T-helper 17 cell (primary cell): ENCODE results near the gene PSG2. TPM values are rescaled to one million over a fixed set of nuclear protein-coding genes. Genes with fewer than 3 reads are reported as not detected.
"Not testable (repeated sequence)": the region's sequence is repeated elsewhere in the genome, so short reads cannot be mapped to it uniquely, and the experiment has no call there.

Experiments
- ATAC-seq: fragments of 150-1000 bp; cut with Tn5 transposase; 2 replicates; pipeline ENCODE4 v1.10.0; 2021; ENCODE audit warnings: mild to moderate bottlenecking, moderate library complexity
- DNase-seq, 3 donors: peaks; one replicate each; pipeline versions ENCODE4 v3.0.0 to v3.0.0-alpha.2; 2020 to 2021
- H3K9me3 ChIP-seq: one replicate; pipeline ENCODE4 v1.7.0; 2013; ENCODE audit warnings: low read length, mild to moderate bottlenecking; ENCODE audit not compliant: control insufficient read depth, poor library complexity, severe bottlenecking
- H3K27ac Mint-ChIP-seq: one replicate; pipeline ENCODE4 v1.8.0; 2022; ENCODE audit warnings: mild to moderate bottlenecking, moderate library complexity, mixed read lengths
- H3K27me3 Mint-ChIP-seq: one replicate; pipeline ENCODE4 v1.8.0; 2022; ENCODE audit warnings: mixed read lengths
- H3K36me3 Mint-ChIP-seq: one replicate; pipeline ENCODE4 v1.8.0; 2022; ENCODE audit warnings: low read depth, mixed read lengths
- H3K4me1 Mint-ChIP-seq: one replicate; pipeline ENCODE4 v1.8.0; 2022; ENCODE audit warnings: mild to moderate bottlenecking, mixed read lengths
- H3K4me3 Mint-ChIP-seq: one replicate; pipeline ENCODE4 v1.8.0; 2022; ENCODE audit warnings: mild to moderate bottlenecking, moderate library complexity, mixed read lengths
- total RNA-seq, 4 donors: library from RNA in 2 of 4; stranded (reverse) in 2 of 4; gene quantifications; one replicate each; pipeline ENCODE4 v1.2.3 and lab custom pipeline; 2022 to 2026

The PSG2 gene
- total RNA-seq, 2 donors from 2014 or later: 0.17 TPM; not detected in 1

DNA sequence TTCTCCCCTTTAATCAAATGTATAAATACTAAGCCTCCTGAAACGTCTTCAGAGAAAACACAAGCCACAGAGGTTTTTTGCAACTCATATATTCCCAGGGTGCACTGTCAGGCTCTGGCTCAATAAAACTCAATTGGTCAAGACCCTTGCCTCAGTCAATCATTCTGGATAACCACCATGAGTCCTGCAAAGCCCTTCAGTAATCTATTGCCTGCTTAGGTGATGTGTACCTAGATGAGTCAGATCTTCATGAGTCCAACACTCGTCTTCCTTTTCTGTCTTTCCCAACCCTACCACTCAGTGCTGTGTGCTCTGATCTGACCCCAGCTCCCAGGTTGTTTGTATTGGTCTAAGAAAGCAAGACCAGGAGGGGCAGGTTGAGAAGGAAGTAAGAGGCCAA is 24.1 kb downstream of the PSG2 start:
- H3K4me1 Mint-ChIP-seq, H3K36me3 Mint-ChIP-seq, DNase-seq, H3K27ac Mint-ChIP-seq, H3K4me3 Mint-ChIP-seq, H3K9me3 ChIP-seq, ATAC-seq: not testable (repeated sequence)
- peaks cover 30% of the 10 kb centered on the region for H3K27me3 Mint-ChIP-seq

DNA sequence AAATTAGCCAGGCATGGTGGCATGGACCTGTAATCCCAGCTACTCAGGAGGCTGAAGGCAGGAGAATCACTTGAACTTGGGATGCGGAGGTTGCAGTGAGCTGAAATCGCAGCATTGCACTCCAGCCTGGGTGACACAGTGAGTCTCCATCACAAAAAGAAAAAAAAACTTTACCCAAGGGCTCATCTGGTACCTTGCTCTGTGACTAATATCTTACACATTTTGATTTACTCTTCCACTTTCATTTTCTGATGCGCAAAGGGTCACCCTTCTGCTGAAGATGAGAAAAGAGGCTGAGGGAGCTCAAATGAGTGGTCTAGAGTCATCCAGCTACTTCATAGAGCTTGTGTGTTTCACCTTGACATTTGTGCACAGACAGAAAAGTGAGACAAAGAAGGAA is 34.5 kb downstream of the PSG2 start:
- not testable (repeated sequence) for H3K4me3 Mint-ChIP-seq, H3K27ac Mint-ChIP-seq, H3K36me3 Mint-ChIP-seq, H3K4me1 Mint-ChIP-seq, H3K9me3 ChIP-seq, ATAC-seq, DNase-seq
- H3K27me3 Mint-ChIP-seq: peaks cover 15% of the 10 kb centered on the region

DNA sequence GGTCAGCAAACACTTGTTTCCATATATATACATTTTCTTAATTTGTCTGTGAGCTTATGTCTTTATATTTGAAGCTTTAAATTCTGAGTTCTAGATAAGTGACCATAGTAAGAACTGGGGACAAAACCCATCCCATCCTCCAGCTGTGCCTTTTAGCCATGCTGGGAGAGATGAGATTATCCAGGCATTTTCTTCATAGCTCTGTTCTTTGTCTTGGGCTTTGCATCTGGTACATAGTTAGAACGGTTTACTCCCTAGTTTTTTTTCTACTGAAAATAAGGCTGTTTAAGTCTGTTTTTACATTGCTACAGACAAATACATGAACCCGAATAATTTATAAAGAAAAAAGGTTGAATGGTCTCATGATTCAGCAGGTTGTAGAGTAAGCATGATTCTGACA is 35.9 kb downstream of the PSG2 start:
- H3K27ac Mint-ChIP-seq, DNase-seq, H3K36me3 Mint-ChIP-seq, ATAC-seq, H3K9me3 ChIP-seq, H3K4me3 Mint-ChIP-seq, H3K4me1 Mint-ChIP-seq: not testable (repeated sequence)
- H3K27me3 Mint-ChIP-seq: peaks cover 27% of the 10 kb centered on the region

DNA sequence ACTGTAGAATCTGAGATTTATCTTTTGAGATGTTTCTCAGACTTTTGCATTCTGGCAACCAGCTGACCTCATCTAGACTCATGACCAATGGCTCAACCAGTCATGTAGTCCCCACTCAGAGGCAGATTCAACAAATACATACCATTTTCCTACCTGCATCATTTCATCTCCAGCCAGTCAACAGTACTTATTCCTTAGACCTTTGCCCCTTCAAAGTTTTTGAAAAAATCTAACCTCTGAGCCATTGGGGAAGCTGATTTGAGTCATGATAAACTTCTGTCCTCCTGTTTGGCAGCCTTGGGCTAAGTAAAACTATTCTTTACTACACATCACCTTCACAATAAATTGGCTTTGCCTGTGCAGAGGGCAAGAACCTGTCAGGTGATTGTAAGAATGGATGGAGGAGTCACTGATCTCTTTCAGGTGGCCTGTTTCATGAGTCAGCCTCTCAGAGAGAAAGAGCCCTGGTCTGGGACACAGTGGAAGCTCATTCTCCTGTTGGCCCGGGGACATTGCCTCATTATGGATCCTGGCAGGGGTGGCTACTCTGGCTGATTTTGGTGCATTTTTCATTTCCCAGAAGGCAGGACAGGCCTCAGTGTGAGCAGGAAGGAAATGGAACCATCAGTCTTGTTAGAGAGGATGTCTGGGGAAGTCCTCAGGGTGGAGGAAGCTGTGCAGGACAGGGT is 38.9 kb downstream of the PSG2 start:
- ATAC-seq: not testable (repeated sequence)

DNA sequence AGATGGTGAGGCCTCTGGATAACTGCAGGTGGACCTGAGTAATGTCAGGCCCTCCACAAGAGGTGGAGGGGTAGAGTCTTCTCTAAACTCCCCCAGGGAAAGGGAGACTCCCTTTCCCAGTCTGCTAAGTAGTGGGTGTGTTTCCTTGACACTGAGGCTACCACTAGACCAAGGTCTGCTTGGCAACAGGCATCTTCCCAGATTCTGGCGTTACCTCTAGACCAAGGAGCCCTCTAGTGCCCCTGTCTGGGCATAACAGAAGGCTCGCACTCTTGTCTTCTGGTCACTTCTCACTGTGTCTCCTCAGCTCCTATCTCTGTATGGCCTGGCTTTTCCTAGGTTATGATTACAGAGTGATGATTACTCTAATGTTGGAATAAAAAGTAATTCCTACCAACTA is 50.9 kb downstream of the PSG2 start:
- not testable (repeated sequence) for H3K36me3 Mint-ChIP-seq, H3K4me3 Mint-ChIP-seq, ATAC-seq, H3K4me1 Mint-ChIP-seq, H3K9me3 ChIP-seq, DNase-seq, H3K27ac Mint-ChIP-seq
- peaks cover 42% of the 10 kb centered on the region for H3K27me3 Mint-ChIP-seq

More for the DNA sequence above, 38.9 kb downstream of the PSG2 start:
- not testable (repeated sequence) for H3K36me3 Mint-ChIP-seq, H3K4me1 Mint-ChIP-seq, H3K9me3 ChIP-seq, H3K4me3 Mint-ChIP-seq, H3K27ac Mint-ChIP-seq, DNase-seq
- peaks cover 31% of the 10 kb centered on the region for H3K27me3 Mint-ChIP-seq

DNA sequence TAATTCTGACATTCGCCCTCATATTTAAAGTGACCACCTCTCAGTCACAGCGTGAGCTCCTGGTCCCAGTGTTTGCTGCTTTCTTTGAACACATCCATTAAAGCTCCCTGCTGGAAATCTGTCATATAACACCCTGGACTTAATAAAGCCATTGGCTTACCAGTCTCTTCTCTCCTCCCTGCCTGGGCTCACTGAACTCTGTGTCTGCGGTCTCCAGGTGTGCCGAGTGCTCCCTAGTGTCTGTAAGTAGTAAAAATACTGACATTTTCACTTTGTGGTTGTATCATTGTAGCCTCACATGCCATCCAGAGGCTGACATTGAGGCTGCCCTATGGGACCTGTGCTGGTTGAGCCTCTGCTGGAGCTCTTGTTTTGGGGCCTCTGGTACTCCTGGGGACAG is 53.6 kb downstream of the PSG2 start:
- Mint-ChIP-seq H3K36me3 (peaks cover 3% of the 10 kb centered on the region), H3K4me3 (no peak overlapping the region), H3K4me1 (no peaks in the 10 kb centered on the region), H3K27ac (no peak overlapping the region), H3K27me3 (peaks cover 42% of the 10 kb centered on the region)
- ATAC-seq (no peak), DNase-seq (no peak)
- no peaks in the 10 kb centered on the region for H3K9me3 ChIP-seq

DNA sequence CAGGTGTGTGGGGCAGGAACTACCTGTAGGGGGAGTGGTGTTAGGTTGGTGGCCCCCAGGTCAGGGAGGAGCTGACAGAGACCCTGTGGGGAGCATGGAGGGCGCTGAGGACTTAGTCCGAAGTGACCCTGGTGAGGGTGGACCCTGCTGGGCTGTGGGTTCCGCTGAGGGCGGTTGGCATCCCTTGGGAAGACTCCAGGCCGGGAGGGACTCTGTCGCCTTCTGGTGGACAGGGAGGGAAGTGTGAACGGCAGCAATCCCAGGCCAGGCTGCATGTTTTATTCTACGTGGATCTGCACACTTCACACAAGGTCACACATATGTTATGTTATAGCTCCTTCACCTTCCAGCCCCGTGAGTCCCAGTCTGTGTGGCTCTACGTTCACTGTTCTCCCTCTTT is 54.5 kb downstream of the PSG2 start:
- ATAC-seq, H3K4me1 Mint-ChIP-seq, H3K9me3 ChIP-seq, H3K36me3 Mint-ChIP-seq, H3K4me3 Mint-ChIP-seq, H3K27ac Mint-ChIP-seq, DNase-seq: not testable (repeated sequence)
- H3K27me3 Mint-ChIP-seq: peaks cover 42% of the 10 kb centered on the region

DNA sequence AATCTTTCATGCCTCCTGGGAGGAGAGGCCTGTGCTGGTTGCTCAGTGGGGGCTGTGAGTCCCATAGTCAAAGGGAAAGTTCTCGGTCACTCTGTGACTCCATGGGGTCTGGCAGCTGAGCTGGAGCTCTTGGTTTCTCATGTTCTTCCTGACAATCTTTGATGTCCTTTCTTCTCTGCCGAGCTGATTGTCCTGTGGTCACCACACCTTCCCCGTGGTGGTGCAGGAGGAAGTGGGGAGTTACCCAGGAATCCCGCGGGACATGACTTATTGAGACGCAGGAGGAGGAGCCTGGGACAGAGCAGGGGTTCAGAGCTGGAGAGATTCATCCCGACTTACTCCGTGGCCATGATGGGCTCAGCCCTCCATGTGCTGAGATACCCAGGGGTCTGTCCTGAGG is 55.4 kb downstream of the PSG2 start:
- H3K4me3 Mint-ChIP-seq, H3K27ac Mint-ChIP-seq, DNase-seq, H3K36me3 Mint-ChIP-seq, ATAC-seq, H3K9me3 ChIP-seq, H3K4me1 Mint-ChIP-seq: not testable (repeated sequence)
- peaks cover 37% of the 10 kb centered on the region for H3K27me3 Mint-ChIP-seq

DNA sequence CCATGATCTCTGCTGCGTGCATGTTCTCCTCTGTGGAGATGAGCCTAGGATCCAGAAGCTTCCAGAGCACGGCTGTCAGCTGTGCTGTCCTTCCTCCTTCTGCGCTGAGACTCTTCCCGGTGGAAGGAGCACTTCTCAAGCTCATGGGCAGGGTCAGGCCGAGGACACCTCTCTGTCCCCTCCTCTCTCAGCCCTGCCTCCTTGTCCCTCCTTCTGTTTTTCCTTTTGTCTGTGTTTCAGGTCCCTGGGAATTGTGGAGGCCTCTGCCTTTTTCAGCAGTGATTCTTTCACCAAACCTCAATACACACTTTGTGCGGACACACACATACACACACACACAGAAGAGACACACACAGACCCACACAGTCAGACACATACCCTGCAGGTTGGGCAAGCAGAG is 56.1 kb downstream of the PSG2 start, which contains the start of gene PSG11:
Gene PSG11, minus strand, starts transcription at position 101 of the 400 bp plus-strand sequence. Its CDS starts 97 bp downstream, at position 4.
- not testable (repeated sequence) for H3K27ac Mint-ChIP-seq, H3K4me3 Mint-ChIP-seq, H3K4me1 Mint-ChIP-seq

DNA sequence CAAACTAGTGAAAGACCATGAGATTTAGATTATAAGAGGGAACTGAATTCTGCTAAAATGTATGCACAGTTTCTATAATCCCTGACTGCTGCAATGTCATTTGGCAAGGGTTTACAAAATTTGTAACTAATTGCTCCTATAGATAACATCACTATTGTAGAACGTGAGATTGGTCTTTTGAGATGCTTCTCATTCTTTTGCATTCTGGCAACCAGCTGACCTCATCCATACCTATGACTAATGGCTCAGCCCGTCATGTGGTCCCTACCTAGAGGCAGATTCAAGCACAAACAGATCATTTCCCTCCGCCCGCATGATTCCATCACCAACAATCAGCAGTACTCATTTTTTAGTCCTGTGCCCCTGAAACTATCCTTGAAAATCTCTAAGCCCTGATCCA is 60.4 kb downstream of the PSG2 start:
- H3K9me3 ChIP-seq, H3K36me3 Mint-ChIP-seq, H3K4me3 Mint-ChIP-seq, H3K27ac Mint-ChIP-seq, ATAC-seq, H3K4me1 Mint-ChIP-seq, DNase-seq: not testable (repeated sequence)
- peaks cover 17% of the 10 kb centered on the region for H3K27me3 Mint-ChIP-seq

More for the DNA sequence above, 56.1 kb downstream of the PSG2 start, which contains the start of gene PSG11:
- not testable (repeated sequence) for H3K36me3 Mint-ChIP-seq, DNase-seq, ATAC-seq, H3K9me3 ChIP-seq
- H3K27me3 Mint-ChIP-seq: peaks cover 37% of the 10 kb centered on the region

DNA sequence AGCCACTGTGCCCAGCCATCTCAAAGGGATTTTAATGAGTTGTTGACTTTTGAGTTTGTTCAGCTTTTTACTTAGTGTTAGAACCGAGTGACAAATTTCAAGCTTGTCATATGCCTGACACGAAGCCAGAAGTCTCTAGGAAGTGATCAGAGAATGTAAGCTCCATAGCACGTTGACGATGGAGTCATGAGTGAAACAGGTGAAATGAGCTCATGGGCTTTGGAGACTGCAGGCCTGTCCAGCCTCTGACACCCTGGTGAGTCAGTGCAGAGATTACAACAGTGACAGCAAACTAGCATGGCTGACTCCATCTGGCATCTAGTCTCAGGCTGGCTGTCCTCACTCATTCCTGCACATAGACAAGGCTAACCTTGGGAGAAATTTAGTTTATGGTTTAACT is 60.9 kb downstream of the PSG2 start:
- not testable (repeated sequence) for H3K9me3 ChIP-seq, DNase-seq, H3K27ac Mint-ChIP-seq, H3K36me3 Mint-ChIP-seq, H3K4me1 Mint-ChIP-seq, ATAC-seq
- H3K27me3 Mint-ChIP-seq: peaks cover 17% of the 10 kb centered on the region
- H3K4me3 Mint-ChIP-seq: peak overlapping the region; percentile 37

DNA sequence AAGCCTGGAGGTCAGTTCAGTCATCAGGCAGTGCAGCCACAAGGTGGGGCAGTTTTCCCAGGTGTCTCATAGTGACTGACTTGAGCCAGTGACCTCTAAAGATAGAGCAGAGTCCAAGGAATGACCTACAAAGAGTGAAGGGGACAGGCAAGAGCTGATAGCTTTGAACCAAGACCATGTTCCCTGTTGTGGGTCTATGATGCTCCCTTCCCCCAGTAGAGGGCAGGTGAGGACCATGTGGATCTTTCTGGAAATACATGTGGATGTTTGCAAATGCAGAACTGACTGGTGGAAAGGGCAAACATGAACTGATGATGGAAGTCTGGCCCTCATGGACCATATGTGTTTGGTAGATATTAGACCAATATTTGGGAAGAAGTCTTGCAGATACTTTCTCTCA is 62.9 kb downstream of the PSG2 start:
- H3K27ac Mint-ChIP-seq, H3K4me1 Mint-ChIP-seq, DNase-seq, H3K36me3 Mint-ChIP-seq, H3K9me3 ChIP-seq, H3K4me3 Mint-ChIP-seq, ATAC-seq: not testable (repeated sequence)
- H3K27me3 Mint-ChIP-seq: peaks cover 28% of the 10 kb centered on the region
